Measurements from ENCODE around the gene PEX5.

- TF ChIP-seq SUZ12 (IDR thresholded peaks at IDR 0.05; ENCODE audit: extremely low read depth, insufficient read depth, insufficient read length) (no peak), ZNF274 (IDR thresholded peaks at IDR 0.05; ENCODE audit: low read depth, low read length) (no peak), YY1 (IDR thresholded peaks at IDR 0.05; ENCODE audit: insufficient read depth, insufficient read length) (no peak)
Measured at GRCh38 chr12:7162691-7163114, 26.8 kb upstream of the PEX5 start.
